ENCODE results near the gene SIL1.
A peak's percentile ranks its signal among the peaks of the same experiment; 100 is the strongest.
"Not testable (repeated sequence)": the region's sequence is repeated elsewhere in the genome, so short reads cannot be mapped to it uniquely, and the experiment has no call there.

SIL1 gene

DNA sequence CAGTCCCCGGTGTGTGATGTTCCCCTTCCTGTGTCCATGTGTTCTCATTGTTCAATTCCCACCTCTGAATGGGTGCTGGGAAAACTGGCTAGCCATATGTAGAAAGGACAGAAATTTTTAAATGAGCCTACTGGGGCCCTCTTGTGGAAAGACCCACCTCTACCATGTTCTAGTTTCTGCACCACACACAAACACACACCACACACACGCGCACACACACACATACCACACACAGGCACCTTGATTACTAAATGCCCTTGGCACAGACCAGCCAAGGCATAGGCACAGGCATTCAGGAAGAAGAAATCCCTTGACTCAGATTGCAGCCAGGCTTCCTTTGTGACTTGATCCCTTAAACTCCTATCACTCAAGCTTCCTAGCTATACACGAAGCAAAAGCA lies 60.5 kb downstream of the SIL1 start:
- peak; percentile 44 for DNase-seq

DNA sequence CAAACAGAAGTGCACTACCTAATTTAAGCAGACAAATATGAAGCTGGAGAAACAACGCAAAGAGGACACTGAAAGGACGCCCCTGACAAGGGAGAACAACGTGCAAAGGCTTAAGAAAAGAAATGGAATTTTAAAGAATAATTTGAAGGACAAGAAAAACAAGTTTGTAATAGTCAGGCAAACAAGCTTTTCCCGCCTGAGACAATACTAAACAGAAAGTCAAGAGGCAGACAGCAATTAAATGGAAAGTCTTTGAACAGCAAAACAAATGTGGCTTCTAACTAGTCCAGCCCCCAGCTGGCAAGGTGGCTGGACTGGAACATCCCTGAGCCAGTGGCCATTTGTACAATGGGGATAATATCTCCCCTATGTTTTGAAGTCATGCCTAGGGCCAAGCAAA lies 63.3 kb downstream of the SIL1 start:
- no peak for DNase-seq

DNA sequence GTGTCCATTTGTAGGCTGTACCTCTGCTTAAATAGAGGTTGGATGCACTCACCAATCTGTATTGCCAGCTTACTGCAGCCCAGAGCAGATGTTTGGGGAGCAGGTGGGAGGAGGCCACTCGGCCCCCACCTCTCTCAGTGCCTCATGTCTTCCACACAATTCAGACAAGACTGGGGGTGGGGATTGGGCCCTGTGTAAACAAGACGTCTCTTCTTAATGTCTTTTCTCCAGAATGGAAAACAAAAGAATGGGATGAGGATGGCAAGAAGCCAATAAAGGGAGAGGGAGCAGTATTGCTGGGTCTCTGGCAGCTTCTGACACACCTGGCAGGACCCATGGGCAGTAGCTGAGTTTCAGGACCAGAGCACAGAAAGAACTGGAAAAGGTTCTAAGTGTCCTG lies 64.9 kb downstream of the SIL1 start:
- DNase-seq = no peak

DNA sequence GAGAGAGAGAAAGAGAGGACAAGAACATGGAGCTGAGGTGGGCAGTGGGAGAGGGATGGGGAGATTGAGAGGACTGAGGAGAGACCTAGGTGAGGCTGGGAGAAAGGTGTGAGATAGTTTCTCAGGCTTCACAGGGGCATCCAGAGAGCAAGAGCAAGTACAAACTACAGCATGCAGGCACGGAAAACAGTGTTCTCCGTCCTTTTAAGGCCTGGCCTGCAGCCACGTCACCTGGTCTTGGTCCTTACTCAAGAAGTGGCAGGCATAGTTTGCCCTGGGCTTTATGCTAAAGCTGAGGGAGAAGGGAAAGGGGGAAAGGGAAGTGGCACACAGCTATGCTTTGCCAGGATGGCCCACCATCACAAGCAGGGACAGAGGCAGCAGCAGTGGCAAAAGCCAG lies 65.7 kb downstream of the SIL1 start:
- DNase-seq = no peak

DNA sequence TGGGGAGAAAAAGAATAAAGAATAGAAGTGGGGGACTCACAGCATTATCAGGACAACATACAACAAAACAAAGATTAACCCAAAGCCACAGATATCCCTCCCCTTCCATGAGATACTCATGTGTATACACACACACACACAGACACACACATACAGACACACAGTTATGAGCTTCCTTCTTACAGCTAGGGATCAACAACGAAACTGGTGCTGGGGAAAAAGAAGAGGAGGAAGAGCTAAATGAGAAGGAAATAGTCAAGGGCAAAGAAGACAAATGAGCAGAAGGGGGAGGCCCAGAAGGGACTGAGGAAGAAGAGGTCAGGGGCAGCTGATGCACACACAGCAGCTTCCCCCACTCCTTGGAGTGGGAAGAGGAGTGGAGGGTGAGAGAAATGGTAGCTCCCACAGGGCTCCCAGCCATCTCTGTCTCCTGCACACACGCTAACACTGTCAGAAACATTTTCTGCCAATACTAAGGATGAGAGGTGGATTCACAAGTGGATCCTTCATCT lies 66.2 kb downstream of the SIL1 start:
- no peak for DNase-seq

DNA sequence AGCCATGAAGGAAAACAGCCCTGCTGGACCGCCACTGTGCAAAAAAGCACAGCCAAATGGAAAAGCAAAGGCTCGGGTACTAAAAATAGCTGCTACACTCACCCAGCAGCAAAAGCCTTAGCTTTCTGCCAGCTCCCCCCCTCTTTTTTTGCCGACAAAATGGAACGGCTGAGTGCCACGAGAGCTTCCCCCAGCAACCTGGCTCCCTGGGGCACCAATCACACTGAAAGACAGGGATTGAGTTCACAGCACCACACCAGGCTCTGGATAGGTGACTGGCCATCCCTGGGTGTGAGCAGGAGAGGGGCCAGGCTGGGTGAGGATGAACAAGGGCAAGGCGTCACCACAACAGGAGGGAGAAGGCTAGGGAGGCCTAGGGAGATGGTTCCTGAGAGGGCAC lies 66.7 kb downstream of the SIL1 start:
- no peak for DNase-seq

DNA sequence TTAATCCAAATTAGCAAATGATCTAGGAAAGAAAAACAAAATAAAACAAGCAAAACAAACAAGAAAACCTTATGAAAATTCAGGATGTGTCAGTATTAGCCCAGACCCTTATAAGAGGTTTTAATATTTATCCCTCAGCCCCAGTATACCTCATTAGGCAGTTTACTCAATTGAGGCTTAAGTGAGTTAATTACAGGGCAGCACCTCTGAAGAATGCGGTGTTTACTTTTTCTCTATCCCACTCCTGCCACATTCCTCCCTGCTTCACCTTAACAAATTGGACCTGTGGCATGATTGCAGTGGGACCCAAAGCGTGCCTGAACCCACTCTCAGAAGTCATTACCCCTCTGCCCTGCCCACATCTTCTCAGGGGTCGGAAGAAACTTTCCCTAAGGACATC lies 67.1 kb downstream of the SIL1 start:
- DNase-seq = no peak

DNA sequence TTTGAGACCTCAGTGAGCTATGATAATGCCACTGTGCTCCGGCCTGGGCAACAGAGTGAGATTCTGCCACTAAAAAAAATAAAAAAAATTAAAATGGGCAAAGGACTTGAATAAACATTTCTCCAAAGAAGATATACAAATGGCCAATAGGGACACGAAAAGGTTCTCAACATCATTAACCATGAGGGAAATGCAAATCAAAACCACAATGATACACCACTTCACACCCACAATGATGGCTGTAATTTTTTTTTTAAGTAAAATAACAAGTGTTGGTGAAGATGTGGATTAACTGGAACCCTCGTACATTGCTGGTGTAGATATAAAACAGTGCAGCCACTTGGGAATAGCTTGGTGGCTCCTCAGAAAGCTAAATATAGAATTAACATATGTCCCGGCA lies 68.0 kb downstream of the SIL1 start:
- no peak for DNase-seq

DNA sequence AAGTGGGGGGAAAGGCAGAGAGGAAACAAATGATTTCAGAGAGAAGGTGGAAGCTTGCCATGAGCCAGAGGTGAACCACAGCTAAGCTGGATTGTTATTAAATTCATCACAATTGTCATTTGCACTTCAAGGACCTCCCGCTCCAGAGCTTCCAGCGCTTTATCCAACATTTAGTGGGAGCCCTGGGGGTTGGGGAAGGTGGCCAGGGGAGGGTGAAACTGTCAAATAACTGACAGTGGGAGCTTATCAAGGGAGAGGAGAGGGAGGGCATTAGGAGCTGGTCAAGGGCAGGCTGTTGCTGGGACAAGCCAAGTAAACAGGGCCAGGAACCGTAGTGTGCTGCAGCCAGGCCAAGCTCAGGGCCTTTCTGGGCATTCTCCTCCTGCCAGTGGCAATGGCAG lies 71.5 kb downstream of the SIL1 start:
- DNase-seq = no peak

DNA sequence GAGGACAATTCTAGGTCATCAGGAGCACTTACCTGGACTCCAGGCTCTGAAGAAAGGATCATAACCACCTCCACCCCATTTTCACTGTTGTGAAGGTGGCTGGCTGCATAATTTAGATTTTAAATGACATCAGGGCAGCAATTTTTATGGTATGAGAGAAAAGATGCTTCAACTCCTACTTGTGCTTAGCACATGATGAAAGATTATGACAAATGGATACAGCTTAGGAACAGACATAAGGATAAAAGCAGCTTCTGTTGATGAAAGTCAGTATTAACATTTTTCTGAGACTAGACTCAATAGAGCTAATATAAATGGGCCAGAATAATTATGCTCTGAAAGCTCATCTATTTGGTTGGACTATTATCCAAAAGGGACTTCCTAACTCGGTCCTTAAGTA lies 72.2 kb downstream of the SIL1 start:
- DNase-seq = no peak

DNA sequence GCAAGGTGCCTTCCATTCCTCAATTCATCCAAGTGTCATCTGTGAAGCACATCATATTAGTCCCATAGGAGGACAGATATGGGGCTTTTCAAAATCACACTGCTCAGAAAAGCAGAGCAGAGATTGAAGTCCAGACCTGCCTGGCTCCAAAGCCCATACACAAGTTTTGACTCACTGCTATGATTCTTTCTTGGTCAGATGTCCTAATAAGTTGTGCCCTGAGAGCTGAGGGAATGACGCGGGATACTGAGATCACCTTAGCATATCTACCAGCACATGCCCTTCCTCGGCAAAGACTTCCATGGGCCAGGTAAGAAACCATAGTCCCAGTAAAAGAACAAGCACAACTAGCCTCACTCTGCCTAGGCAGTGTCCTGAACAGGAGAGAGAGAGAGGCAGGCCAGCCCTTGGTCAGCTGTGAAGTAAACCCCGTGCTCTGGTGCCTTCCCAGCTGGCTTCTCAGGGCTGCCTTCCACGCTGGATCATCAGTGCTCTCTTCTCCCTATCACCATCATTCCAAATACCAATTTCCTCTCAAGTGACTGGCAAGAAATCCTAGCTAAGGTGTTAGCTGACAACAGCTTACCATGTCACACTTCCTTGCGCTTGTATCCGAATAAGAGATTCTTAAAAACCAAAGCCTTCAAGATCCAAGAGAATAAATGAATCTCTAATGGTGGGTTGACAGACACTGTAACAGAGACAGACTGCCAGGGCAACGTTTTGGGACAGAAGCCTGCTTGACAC lies 73.2 kb downstream of the SIL1 start:
- no peak for DNase-seq

DNA sequence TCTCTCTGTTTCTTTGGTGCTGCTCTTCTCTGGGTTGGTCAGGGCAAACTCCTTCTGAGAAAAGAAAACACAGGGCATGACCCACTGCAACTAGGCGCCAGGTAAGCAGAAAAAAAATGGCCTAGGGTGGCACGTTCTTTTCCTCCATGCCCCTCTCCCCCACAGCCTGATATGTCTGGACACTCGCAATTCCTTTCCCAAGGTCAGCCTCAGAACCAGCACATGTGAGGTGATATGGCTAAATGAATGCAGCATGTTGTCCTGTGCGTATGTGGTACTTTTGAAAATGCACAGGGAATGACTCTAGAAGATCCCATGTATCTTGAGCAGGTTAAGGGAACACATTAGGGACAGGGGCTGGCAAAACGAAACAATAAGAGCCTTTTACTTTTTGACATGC lies 77.0 kb downstream of the SIL1 start:
- DNase-seq = no peak

DNA sequence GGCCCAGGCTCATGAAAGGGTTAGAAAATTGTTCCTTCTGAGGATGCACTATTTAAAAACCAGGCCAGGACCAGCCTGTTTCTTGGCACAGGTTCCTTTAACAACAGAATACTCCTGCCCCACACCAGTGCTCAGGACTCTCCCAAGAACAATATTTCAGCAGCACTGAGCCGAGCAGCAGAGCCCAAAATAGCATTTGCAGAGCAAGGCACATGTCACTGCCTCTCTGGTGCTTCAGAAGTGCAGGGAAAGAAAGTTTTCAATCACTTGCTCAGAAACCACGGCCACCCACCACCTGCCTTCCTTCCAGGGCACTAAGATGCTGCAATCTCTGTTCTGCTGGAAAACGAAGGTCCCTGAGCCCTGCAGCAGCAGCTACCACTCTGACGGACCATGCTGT lies 77.6 kb downstream of the SIL1 start:
- no peak for DNase-seq

DNA sequence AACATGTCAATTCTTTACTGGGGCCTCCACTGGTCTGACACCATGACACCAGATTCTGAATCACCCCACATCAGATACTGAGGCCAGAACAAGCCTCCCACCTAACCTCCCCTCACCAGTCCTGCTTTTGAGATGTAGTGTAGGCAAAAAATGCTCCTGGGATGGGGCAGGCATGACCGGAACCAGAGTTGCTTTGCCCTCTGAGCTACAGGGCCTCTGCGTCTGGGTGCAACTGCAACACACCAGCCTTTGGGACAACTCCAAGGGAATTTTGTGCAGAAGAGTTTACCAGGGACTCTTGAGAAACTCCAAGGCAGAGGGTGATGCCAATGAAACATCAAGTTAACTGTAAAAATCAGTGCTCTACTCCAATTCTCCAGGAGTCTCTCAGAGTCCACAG lies 79.4 kb downstream of the SIL1 start:
- DNase-seq = no peak

DNA sequence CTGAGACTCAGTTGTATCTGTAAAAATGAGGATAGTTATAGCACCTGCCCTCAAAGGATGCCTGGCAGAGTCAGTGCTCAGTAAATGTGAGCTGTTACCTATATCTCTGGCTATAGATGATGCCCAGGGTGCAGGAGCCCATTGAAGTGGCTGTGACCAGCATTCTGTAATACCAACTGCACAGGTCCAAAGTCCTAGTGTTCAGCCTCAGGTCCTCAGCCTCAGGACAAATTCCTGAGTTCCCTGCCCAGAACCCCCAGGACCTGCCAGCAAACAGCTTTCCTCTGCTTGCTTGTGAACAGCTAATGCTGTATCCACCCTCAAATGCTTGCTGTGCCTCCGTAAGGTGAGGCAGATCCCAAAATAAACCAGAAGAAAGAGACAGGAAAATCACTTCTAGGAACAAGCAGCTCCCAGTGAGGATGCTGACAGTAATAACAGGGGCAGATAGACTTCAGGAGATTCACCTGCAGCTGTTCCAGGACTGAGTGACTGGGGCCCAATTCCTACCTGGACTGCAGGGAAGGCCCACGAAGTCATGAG lies 80.8 kb downstream of the SIL1 start:
- no peak for DNase-seq

DNA sequence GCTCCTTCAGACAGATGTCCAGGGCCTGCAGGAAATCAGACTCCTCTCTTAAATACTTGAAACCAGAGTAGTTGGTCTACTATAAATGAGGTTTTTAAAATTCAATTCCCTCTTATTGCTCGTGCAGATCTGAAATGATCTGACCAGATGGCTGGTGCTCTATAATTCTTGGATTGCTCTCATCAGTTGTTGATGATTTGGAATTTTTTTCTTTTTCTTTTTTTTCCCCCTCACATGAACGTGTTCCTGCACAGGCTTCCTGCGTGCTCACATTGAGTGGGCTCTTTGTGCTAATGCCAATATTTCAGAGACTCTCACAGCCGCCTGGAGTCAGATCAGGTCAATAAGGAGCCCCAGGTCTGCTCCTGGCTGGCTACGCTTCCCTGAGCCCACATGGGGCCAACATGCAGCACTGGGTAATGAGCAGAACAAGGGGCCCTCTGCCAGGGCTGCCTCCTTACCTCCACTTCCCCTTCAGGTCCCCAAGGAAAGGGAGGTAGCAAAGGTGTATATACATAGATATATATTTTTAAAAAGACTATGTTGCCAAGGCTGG lies 82.0 kb downstream of the SIL1 start:
- DNase-seq = no peak

DNA sequence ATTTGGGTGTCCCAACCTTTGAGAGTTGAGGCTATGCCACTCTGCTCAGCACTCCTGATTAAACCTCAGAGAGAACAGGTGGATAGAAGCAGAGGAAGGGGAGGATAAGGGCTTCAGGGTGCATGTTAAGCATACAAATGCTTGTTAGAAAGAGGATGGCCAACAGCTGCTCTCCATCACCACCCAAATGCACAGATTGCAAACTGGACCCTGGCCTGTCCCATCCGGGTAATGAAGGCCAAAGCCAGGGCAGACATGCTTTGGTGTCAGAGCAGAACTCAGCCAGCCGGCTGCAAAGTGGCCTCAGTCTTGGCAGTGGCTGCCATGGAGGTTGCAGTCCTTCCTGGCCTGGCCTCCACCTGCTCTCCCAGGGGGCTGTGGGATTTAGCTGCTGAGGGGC lies 84.3 kb downstream of the SIL1 start:
- DNase-seq = no peak

DNA sequence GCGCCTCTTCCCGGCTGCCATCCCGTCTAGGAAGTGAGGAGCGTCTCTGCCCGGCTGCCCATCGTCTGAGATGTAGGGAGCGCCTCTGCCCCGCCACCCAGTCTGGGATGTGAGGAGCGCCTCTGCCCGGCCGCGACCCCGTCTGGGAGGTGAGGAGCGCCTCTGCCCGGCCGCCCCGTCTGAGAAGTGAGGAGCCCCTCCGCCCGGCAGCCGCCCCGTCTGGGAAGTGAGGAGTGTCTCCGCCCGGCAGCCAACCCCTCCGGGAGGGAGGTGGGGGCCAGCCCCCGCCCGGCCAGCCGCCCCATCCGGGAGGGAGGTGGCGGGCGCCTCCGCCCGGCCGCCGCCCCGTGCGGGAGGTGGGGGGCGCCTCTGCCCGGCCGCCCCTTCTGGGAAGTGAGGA lies 85.8 kb downstream of the SIL1 start:
- not testable (repeated sequence) for DNase-seq

DNA sequence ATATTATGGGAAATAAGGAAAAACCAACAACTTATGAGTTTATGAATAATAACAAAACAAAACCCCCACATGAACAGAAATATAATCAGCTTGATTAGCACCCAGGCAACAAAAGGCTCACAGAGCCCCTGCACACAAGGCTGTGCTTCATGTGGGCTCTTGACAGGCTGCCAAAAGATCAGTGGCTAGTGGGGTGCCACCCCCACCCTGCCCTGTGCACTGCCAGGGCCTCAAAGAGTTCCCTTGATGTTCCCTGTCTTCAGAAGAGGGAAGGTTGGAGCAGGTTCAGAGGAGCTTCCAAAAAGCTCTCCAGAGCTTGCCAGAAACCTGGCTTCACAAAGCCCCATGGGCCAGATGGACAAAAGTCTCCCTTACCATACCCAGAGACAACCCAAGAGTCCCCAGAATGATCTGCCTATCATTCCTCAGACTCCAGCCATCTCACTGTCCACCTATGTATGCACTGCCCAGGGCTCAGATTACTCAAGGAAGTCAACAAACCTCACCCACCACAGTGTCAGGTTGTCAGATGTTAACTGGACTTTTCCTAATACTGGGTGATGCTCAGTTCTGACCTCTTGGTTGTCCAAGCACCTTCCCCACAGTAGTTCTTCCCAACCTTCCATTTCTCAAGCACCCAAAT lies 87.5 kb downstream of the SIL1 start:
- no peak for DNase-seq

DNA sequence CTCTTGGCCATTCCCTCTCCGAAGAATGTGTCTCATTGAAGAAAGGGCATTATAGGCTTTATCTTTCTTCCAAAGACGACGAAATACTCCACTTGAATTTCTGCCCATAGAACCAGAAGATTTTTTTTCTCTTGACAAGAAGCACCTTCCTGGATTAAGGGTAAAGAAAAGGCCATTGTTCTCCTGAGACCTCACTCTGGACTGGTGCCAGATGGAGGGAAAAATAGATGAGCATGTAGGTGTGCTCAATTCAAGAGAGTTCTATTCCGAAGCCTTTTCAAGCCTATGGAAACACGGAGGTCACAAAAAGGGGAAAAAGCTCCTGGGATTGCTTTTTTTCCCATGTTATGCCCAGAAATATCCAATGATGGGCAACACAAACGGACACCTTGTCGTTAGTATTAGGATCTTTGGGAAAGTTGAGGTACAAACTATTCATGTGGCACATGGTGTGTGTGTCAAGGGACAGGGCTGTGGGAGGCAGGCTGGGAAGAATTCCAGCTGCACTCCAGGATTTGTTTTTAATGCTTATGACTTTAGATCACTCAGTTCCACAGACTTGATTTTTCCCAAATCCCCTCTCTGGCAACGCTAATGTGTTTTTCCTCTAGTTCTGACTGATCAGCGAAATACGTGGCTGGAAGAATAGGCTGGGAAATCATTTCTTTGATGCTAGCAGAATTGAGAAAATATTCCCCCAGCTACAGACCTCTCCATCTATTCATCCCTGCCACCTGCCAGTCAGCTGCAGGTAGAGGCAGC lies 89.9 kb downstream of the SIL1 start:
- no peak for DNase-seq

DNA sequence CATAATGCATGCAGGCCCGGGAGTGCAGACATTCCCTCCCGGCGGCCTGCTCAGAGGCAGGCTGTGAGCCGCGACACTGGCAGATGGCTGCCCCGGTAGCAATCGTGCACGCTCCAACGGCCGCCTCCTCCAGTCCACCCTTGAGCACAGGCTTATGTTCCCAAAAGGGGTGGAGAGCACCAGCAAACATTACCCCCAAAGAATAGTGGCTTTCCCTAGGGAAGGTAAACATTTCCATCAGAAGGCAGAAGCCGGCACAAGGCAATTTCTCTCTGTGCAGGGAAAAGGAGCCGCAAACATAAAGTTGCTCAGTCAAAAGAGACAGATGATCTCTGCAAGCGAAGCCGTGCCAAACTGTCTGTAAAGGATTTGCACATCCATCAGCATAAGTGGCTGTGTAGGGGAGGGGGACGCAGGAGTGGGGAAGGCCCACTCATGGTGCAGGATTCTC lies 92.5 kb downstream of the SIL1 start:
- no peak for DNase-seq

DNA sequence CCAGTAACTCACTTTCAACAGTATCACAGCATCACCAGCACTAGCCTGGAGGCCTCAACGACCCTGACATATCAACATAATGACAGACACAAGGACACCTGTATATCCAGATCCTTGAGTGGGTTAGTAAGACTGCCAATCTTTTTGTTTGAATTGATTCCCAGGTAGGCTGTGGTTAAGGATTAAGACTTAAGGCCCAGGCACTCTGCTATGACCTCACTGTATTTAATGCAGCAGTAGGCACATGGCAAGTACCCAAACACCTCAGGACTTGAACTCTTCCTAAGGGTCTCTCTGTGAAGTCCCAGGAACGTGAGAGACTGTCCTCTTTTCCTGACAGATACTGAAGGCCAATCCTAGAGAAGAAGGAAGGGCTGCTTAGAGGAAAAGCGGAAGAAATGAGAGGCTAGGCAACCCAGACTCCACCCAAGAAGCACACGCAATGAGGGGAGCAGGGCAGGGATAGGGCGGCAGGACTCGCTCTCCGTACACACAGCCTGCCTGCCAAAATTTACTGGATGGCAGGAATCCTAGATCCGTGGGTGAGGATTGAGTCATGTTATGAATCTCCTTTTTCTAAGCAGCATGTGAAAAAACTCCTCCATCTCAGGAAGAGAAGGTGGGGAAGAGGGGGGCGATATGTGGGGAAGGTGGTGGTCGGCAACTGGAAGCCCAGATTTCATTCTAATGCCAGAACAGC lies 93.4 kb downstream of the SIL1 start:
- peak; percentile 75 for DNase-seq

DNA sequence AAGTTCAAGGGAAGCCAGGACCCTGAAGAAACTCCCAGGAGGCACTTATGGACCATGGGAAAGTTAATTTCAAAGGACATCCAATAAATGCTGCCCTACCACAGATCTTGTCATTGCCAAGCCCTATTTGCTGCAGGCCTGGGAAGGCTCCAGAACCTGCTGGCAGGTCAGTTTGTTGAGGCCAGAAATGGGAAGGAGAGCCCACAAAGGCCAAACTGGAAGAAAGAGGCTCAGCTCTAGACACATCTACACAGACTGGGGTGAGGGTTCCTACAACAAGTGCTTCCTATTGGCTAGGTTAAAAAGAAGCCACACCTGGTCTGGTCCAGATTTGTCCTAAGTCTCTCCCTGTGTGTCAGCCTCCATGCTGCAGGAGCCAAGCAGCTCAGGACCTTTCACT lies 94.4 kb downstream of the SIL1 start:
- no peak for DNase-seq
